ENCODE results near the gene MRAS. TPM values are rescaled to one million over a fixed set of nuclear protein-coding genes. Genes with fewer than 3 reads are reported as not detected.

The MRAS gene
- total and polyA plus RNA-seq, 2 of the 13 experiments (the other 11 are each of a cell fraction or from before 2014, with no cell fraction given): 8.8 to 36.2 TPM

DNA sequence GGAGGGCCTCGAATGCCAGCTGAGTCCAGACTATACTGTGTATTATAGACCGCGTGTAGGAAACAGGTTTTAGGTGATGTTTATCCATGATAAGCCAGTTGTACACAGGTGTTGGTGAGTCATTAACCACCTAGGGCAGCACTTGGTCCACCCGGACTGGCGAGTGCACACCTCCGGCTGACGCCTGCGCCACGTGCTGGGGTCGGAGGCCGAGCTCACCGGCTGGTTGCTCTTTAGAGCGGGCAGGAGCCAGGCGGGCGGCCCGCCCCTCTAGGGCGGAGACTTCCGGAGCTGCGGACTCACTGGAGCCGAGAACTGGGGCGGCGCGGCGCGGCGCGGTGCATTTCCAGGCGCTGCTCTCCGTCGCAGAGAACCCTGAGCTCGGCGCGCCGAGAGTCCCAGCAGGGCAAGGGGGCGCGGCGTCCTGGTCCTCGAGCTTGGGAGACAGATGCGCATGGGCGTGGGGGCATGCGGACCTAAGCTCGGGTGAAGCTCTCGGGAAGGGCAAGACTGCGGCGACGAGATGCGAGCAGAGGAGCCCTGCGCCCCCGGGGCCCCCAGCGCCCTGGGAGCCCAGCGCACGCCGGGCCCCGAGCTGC lies 86.0 kb downstream of the MRAS start, which contains the start of gene ESYT3 (continued):
- TF ChIP-seq MAFF (IDR thresholded peaks at IDR 0.05; ENCODE audit: low read depth, low read length): no peak
- 0 out of 2 replicates have a peak, but pooled peaks have one; percentile 24 for TF ChIP-seq SMAD1 (CRISPR knock-in tag; IDR thresholded peaks at IDR 0.05; ENCODE audit: borderline replicate concordance, low read depth)
- peak; percentile 78; the same call in 1 of the 2 replicates for TF ChIP-seq ZNF614 (CRISPR knock-in tag; IDR thresholded peaks at IDR 0.05; ENCODE audit: borderline replicate concordance)
- TF ChIP-seq POLR2A (IDR thresholded peaks at IDR 0.05; ENCODE audit: insufficient read depth in 1 of 2, low read depth in 2 of 2, low read length in 2 of 2): peak in 1 of 2 experiments; percentile 43; a peak in 1 of 4 replicates
- no peak for TF ChIP-seq RORA (CRISPR knock-in tag; IDR thresholded peaks at IDR 0.05)
- TF ChIP-seq ZMYM4 (CRISPR knock-in tag; IDR thresholded peaks at IDR 0.05): peak; percentile 63
- TF ChIP-seq, protein P1, sequence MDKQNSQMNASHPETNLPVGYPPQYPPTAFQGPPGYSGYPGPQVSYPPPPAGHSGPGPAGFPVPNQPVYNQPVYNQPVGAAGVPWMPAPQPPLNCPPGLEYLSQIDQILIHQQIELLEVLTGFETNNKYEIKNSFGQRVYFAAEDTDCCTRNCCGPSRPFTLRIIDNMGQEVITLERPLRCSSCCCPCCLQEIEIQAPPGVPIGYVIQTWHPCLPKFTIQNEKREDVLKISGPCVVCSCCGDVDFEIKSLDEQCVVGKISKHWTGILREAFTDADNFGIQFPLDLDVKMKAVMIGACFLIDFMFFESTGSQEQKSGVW (CRISPR knock-in tag; IDR thresholded peaks at IDR 0.05; ENCODE audit: borderline replicate concordance): no peak; the same call in 1 of the 2 replicates
- TF ChIP-seq, protein P2, sequence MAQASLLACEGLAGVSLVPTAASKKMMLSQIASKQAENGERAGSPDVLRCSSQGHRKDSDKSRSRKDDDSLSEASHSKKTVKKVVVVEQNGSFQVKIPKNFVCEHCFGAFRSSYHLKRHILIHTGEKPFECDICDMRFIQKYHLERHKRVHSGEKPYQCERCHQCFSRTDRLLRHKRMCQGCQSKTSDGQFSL (CRISPR knock-in tag; IDR thresholded peaks at IDR 0.05): no peak; the same call in 1 of the 2 replicates
- peak; percentile 93 for TF ChIP-seq NAIF1 (CRISPR knock-in tag; IDR thresholded peaks at IDR 0.05; ENCODE audit: borderline replicate concordance)
- TF ChIP-seq, protein P3, sequence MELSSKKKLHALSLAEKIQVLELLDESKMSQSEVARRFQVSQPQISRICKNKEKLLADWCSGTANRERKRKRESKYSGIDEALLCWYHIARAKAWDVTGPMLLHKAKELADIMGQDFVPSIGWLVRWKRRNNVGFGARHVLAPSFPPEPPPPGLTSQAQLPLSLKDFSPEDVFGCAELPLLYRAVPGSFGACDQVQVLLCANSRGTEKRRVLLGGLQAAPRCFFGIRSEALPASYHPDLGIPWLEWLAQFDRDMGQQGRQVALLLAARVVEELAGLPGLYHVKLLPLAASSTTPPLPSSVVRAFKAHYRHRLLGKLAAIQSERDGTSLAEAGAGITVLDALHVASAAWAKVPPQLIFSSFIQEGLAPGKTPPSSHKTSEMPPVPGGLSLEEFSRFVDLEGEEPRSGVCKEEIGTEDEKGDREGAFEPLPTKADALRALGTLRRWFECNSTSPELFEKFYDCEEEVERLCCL (CRISPR knock-in tag; IDR thresholded peaks at IDR 0.05; ENCODE audit: borderline replicate concordance): peak; percentile 87; the same call in 1 of the 2 replicates
- TF ChIP-seq MTA1 (CRISPR knock-in tag; IDR thresholded peaks at IDR 0.05; ENCODE audit: borderline replicate concordance): peak; percentile 86; the same call in 1 of the 2 replicates
- TF ChIP-seq RBAK (CRISPR knock-in tag; IDR thresholded peaks at IDR 0.05): 0 out of 2 replicates have a peak, but pooled peaks have one; percentile 55
- TF ChIP-seq ZFAT (CRISPR knock-in tag; conservative IDR thresholded peaks at IDR 0.05): 0 out of 2 replicates have a peak, but pooled peaks have one; percentile 64
- TF ChIP-seq XBP1 (CRISPR knock-in tag; IDR thresholded peaks at IDR 0.05): peak; percentile 95
- no peak for TF ChIP-seq AGO1 (IDR thresholded peaks at IDR 0.05; ENCODE audit: low read depth, low read length, poor library complexity, severe bottlenecking)
- peak; percentile 90 for TF ChIP-seq NR2C2 (CRISPR knock-in tag; IDR thresholded peaks at IDR 0.05; ENCODE audit: borderline replicate concordance)
- TF ChIP-seq ATAD3A (CRISPR knock-in tag; IDR thresholded peaks at IDR 0.05): no peak
- TF ChIP-seq, protein P4, sequence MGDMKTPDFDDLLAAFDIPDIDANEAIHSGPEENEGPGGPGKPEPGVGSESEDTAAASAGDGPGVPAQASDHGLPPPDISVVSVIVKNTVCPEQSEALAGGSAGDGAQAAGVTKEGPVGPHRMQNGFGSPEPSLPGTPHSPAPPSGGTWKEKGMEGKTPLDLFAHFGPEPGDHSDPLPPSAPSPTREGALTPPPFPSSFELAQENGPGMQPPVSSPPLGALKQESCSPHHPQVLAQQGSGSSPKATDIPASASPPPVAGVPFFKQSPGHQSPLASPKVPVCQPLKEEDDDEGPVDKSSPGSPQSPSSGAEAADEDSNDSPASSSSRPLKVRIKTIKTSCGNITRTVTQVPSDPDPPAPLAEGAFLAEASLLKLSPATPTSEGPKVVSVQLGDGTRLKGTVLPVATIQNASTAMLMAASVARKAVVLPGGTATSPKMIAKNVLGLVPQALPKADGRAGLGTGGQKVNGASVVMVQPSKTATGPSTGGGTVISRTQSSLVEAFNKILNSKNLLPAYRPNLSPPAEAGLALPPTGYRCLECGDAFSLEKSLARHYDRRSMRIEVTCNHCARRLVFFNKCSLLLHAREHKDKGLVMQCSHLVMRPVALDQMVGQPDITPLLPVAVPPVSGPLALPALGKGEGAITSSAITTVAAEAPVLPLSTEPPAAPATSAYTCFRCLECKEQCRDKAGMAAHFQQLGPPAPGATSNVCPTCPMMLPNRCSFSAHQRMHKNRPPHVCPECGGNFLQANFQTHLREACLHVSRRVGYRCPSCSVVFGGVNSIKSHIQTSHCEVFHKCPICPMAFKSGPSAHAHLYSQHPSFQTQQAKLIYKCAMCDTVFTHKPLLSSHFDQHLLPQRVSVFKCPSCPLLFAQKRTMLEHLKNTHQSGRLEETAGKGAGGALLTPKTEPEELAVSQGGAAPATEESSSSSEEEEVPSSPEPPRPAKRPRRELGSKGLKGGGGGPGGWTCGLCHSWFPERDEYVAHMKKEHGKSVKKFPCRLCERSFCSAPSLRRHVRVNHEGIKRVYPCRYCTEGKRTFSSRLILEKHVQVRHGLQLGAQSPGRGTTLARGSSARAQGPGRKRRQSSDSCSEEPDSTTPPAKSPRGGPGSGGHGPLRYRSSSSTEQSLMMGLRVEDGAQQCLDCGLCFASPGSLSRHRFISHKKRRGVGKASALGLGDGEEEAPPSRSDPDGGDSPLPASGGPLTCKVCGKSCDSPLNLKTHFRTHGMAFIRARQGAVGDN (CRISPR knock-in tag; IDR thresholded peaks at IDR 0.05): peak; percentile 100
- no peak for TF ChIP-seq NFRKB (IDR thresholded peaks at IDR 0.05)
- TF ChIP-seq, protein P5, sequence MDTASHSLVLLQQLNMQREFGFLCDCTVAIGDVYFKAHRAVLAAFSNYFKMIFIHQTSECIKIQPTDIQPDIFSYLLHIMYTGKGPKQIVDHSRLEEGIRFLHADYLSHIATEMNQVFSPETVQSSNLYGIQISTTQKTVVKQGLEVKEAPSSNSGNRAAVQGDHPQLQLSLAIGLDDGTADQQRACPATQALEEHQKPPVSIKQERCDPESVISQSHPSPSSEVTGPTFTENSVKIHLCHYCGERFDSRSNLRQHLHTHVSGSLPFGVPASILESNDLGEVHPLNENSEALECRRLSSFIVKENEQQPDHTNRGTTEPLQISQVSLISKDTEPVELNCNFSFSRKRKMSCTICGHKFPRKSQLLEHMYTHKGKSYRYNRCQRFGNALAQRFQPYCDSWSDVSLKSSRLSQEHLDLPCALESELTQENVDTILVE (CRISPR knock-in tag; IDR thresholded peaks at IDR 0.05): peak; percentile 81
- no peak; the same call in 1 of the 2 replicates for TF ChIP-seq ZNF382 (CRISPR knock-in tag; IDR thresholded peaks at IDR 0.05; ENCODE audit: borderline replicate concordance)
- TF ChIP-seq ATRX (CRISPR knock-in tag; IDR thresholded peaks at IDR 0.05; ENCODE audit: borderline replicate concordance): no peak
